ENCODE results near the gene VPS52. TPM values are rescaled to one million over a fixed set of nuclear protein-coding genes. Genes with fewer than 3 reads are reported as not detected.

Gene VPS52
- total RNA-seq, 1 experiment from 2014 or later = 58.2 TPM

GRCh38 chr6:33320315-33321181 is 48.9 kb upstream of the VPS52 start:
- intact Hi-C loops (cut with micrococcal nuclease) = no loop called here
- Histone ChIP-seq H2AFZ (ENCODE audit: low read depth, low read length, poor library complexity, severe bottlenecking) (no peak overlapping the region), H3K4me3 (replicated peaks in 1 of 2; ENCODE audit: low read depth in 1 of 2, low read length in 2 of 2) (no peak overlapping the region), H3K27me3 (ENCODE audit: insufficient read depth, low read length) (no peaks in the 10 kb centered on the region), H3K9me2 (ENCODE audit: insufficient read depth) (no peaks in the 10 kb centered on the region), H3K27ac (ENCODE audit: low read depth, low read length) (peak overlapping the region; percentile 11; the same call in 1 of the 2 replicates), H4K20me1 (ENCODE audit: insufficient read depth) (no peaks in the 10 kb centered on the region), H3K4me1 (ENCODE audit: control insufficient read depth in 1 of 2, insufficient read depth in 2 of 2, low read length in 2 of 2) (peaks cover 30 to 61% of the 10 kb centered on the region in 2 experiments), H3K4me2 (ENCODE audit: low read length) (peak overlapping the region; percentile 100), H3K36me3 (ENCODE audit: control insufficient read depth in 1 of 2, insufficient read depth in 2 of 2, low read length in 2 of 2) (peaks cover 22 to 29% of the 10 kb centered on the region in 2 experiments; a peak in 3 of 4 replicates), H3K9ac (ENCODE audit: low read length) (peak overlapping the region; percentile 27), H3K9me3 (ENCODE audit: control insufficient read depth in 1 of 2, insufficient read depth in 1 of 2, low read depth in 1 of 2, low read length in 2 of 2) (no peaks in the 10 kb centered on the region), H3K79me2 (ENCODE audit: insufficient read depth, low read length) (peaks cover 41% of the 10 kb centered on the region)
- ChIA-PET POLR2A (no interaction called here), CTCF (no interaction called here), RAD21 (ENCODE audit: low non-redundant PET in 1 of 2, low total read pairs in 2 of 2, uncharacterized antibody in 2 of 2, unreplicated experiment in 2 of 2) (no interaction called here)
- no TSS peak for BruUV-seq (replicated peaks)
- ATAC-seq (no peak), DNase-seq (ENCODE audit: low read depth, low spot score) (no peak)
- TF ChIP-seq ZBTB33 (IDR thresholded peaks at IDR 0.05; ENCODE audit: extremely low read depth, insufficient replicate concordance, low read length) (no peak), POLR2A (IDR thresholded peaks at IDR 0.05; ENCODE audit: borderline replicate concordance, extremely low read depth, insufficient read depth, insufficient read length) (no peak), CTCF (IDR thresholded peaks at IDR 0.05 in 2 of 3, conservative IDR thresholded peaks at IDR 0.05 in 1 of 3; ENCODE audit: borderline replicate concordance in 1 of 3, insufficient read depth in 1 of 3, low read depth in 2 of 3, low read length in 2 of 3) (no peak), ATF3 (IDR thresholded peaks at IDR 0.05) (no peak), CBX3 (IDR thresholded peaks at IDR 0.05; ENCODE audit: low read depth) (no peak), EGR1 (IDR thresholded peaks at IDR 0.05; ENCODE audit: low read depth) (no peak), RAD21 (IDR thresholded peaks at IDR 0.05; ENCODE audit: low read depth) (no peak), ZFX (IDR thresholded peaks at IDR 0.05) (no peak), REST (IDR thresholded peaks at IDR 0.05; ENCODE audit: low read depth) (no peak), EZH2phosphoT487 (IDR thresholded peaks at IDR 0.05; ENCODE audit: borderline replicate concordance) (no peak)

All from HCT116 (cell line).